Daoy (cell line): ENCODE measurements around the gene TNFAIP8L3. TPM values are rescaled to one million over a fixed set of nuclear protein-coding genes. Genes with fewer than 3 reads are reported as not detected.
"Not testable (repeated sequence)": the region's sequence is repeated elsewhere in the genome, so short reads cannot be mapped to it uniquely, and the experiment has no call there.

Experiments used
- DNase-seq: peaks from one replicate; pipeline ENCODE4 v3.0.0-alpha.2; 2015; ENCODE audit warnings: low read depth
- total RNA-seq: library from RNA; depleted of rRNA; stranded (reverse); fragments of >200 nt; shearing (Covaris generic); gene quantifications from 2 replicates; pipeline ENCODE4 v1.2.3, GENCODE V29; 2014; rRNA removed

The TNFAIP8L3 gene
- total RNA-seq, result 0.97 and 1.0 TPM in 2 replicates

- peak; percentile 44 for DNase-seq
Measured at GRCh38 chr15:51094606-51095569, at the start of gene TNFAIP8L3. Gene TNFAIP8L3, minus strand, starts transcription at chr15:51094906. Its CDS starts 311 bp downstream, at chr15:51094595.

- peak; percentile 91 for DNase-seq
Measured at GRCh38 chr15:51144021-51144532, 49.4 kb upstream of the TNFAIP8L3 start.

GRCh38 chr15:51140347-51140746 is 45.6 kb upstream of the TNFAIP8L3 start:
- not testable (repeated sequence) for DNase-seq

GRCh38 chr15:51139091-51139490 is 44.4 kb upstream of the TNFAIP8L3 start:
- no peak for DNase-seq

GRCh38 chr15:51137880-51138430 is 43.2 kb upstream of the TNFAIP8L3 start:
- DNase-seq, result no peak

- no peak for DNase-seq
Measured at GRCh38 chr15:51137024-51137423, 42.3 kb upstream of the TNFAIP8L3 start.

GRCh38 chr15:51135276-51135675 is 40.6 kb upstream of the TNFAIP8L3 start:
- DNase-seq, result no peak

- DNase-seq, result no peak
Measured at GRCh38 chr15:51134416-51135199, 39.9 kb upstream of the TNFAIP8L3 start.

GRCh38 chr15:51133140-51133765 is 38.5 kb upstream of the TNFAIP8L3 start:
- no peak for DNase-seq

GRCh38 chr15:51132384-51133139 is 37.9 kb upstream of the TNFAIP8L3 start:
- DNase-seq, result peak; percentile 87

- peak; percentile 39 for DNase-seq
Measured at GRCh38 chr15:51131596-51132290, 37.0 kb upstream of the TNFAIP8L3 start.

GRCh38 chr15:51130344-51130743 is 35.6 kb upstream of the TNFAIP8L3 start:
- no peak for DNase-seq

GRCh38 chr15:51129535-51130188 is 35.0 kb upstream of the TNFAIP8L3 start:
- no peak for DNase-seq

GRCh38 chr15:51128701-51129100 is 34.0 kb upstream of the TNFAIP8L3 start:
- peak; percentile 39 for DNase-seq

GRCh38 chr15:51126842-51127241 is 32.1 kb upstream of the TNFAIP8L3 start:
- no peak for DNase-seq

- not testable (repeated sequence) for DNase-seq
Measured at GRCh38 chr15:51123002-51123401, 28.3 kb upstream of the TNFAIP8L3 start.

GRCh38 chr15:51121631-51122225 is 27.0 kb upstream of the TNFAIP8L3 start:
- peak; percentile 41 for DNase-seq

- DNase-seq, result peak; percentile 99
Measured at GRCh38 chr15:51121118-51121517, 26.4 kb upstream of the TNFAIP8L3 start.

- peak; percentile 65 for DNase-seq
Measured at GRCh38 chr15:51119120-51119519, 24.4 kb upstream of the TNFAIP8L3 start.
